DOHH2 (cell line): Measurements from ENCODE around the gene ATP8B3.

ENCODE experiments used
- H3F3A ChIP-seq: fragments of 200-600 bp; sonication (generic), shearing (Covaris generic); 2 replicates; pipeline ENCODE4 v1.6.0; 2016; ENCODE audit warnings: antibody characterized with exemption, mild to moderate bottlenecking; ENCODE audit not compliant: control insufficient read depth, insufficient read depth
- H3K27ac ChIP-seq: fragments of 200-600 bp; sonication (generic); 2 replicates; pipeline ENCODE4 v1.5.1; 2014; ENCODE audit warnings: low read depth, mild to moderate bottlenecking, low read length, moderate library complexity
- H3K27me3 ChIP-seq: fragments of 200-600 bp; sonication (generic); 2 replicates; pipeline ENCODE4 v1.6.1; 2014; ENCODE audit warnings: mild to moderate bottlenecking, low read length, mixed read lengths; ENCODE audit not compliant: control insufficient read depth
- H3K36me3 ChIP-seq: fragments of 200-600 bp; sonication (generic); 2 replicates; pipeline ENCODE4 v1.6.1; 2014; ENCODE audit warnings: mild to moderate bottlenecking, low read length, moderate library complexity, mixed read lengths; ENCODE audit not compliant: control insufficient read depth
- H3K4me1 ChIP-seq: fragments of 200-600 bp; sonication (generic); 2 replicates; pipeline ENCODE4 v1.6.1; 2014; ENCODE audit warnings: mild to moderate bottlenecking, low read length, mixed read lengths; ENCODE audit not compliant: control insufficient read depth
- H3K4me2 ChIP-seq: fragments of 200-600 bp; sonication (generic); 2 replicates; pipeline ENCODE4 v1.6.0; 2014; ENCODE audit warnings: mild to moderate bottlenecking, low read length, moderate library complexity
- H3K4me3 ChIP-seq: fragments of 200-600 bp; sonication (generic); 2 replicates; pipeline ENCODE4 v1.5.1; 2014; ENCODE audit warnings: mild to moderate bottlenecking, low read length, mixed read lengths
- H3K79me2 ChIP-seq: fragments of 200-600 bp; sonication (generic); 2 replicates; pipeline ENCODE4 v1.6.1; 2014; ENCODE audit warnings: mild to moderate bottlenecking, low read length, mixed read lengths; ENCODE audit not compliant: control insufficient read depth
- H3K9me2 ChIP-seq: fragments of 200-600 bp; sonication (generic); replicated peaks from 2 replicates; pipeline ENCODE4 v1.6.1; 2014; ENCODE audit warnings: mild to moderate bottlenecking, low read length, mixed read lengths; ENCODE audit not compliant: control insufficient read depth
- H3K9me3 ChIP-seq: fragments of 200-600 bp; sonication (generic); 2 replicates; pipeline ENCODE4 v1.6.1; 2014; ENCODE audit warnings: antibody characterized with exemption, low read length, mixed read lengths; ENCODE audit not compliant: control insufficient read depth, insufficient read depth
- H4K20me1 ChIP-seq: fragments of 200-600 bp; sonication (generic); 2 replicates; pipeline ENCODE4 v1.6.0; 2014; ENCODE audit warnings: low read depth, mild to moderate bottlenecking, antibody characterized with exemption, low read length, moderate library complexity; ENCODE audit not compliant: control insufficient read depth, insufficient read depth
- EZH2phosphoT487 ChIP-seq: fragments of 200-600 bp; sonication (generic); IDR thresholded peaks from 2 replicates; pipeline ENCODE4 v1.6.1; 2017; ENCODE audit warnings: borderline replicate concordance, mild to moderate bottlenecking, antibody characterized with exemption, low read length, moderate library complexity, mixed read lengths
- TF ChIP-seq, protein P1 (sequence below): fragments of 200-600 bp; sonication (generic); IDR thresholded peaks from one replicate; pipeline ENCODE4 v1.5.1; 2014; ENCODE audit warnings: antibody characterized with exemption, mild to moderate bottlenecking, low read depth, low read length; ENCODE audit not compliant: poor library complexity, severe bottlenecking

ATP8B3 gene

GRCh38 chr19:1786668-1787067, 25.4 kb downstream of the ATP8B3 start:
- Histone ChIP-seq H3F3A (no peaks in the 10 kb centered on the region), H4K20me1 (no peaks in the 10 kb centered on the region), H3K4me1 (no peaks in the 10 kb centered on the region), H3K4me2 (no peak overlapping the region), H3K4me3 (no peak overlapping the region), H3K36me3 (no peaks in the 10 kb centered on the region), H3K27me3 (0 out of 2 replicates have a peak, but pooled peaks cover 3% of the 10 kb centered on the region), H3K79me2 (no peaks in the 10 kb centered on the region), H3K27ac (no peak overlapping the region), H3K9me2 (no peaks in the 10 kb centered on the region), H3K9me3 (peaks cover 18% of the 10 kb centered on the region)
- TF ChIP-seq, protein P1, sequence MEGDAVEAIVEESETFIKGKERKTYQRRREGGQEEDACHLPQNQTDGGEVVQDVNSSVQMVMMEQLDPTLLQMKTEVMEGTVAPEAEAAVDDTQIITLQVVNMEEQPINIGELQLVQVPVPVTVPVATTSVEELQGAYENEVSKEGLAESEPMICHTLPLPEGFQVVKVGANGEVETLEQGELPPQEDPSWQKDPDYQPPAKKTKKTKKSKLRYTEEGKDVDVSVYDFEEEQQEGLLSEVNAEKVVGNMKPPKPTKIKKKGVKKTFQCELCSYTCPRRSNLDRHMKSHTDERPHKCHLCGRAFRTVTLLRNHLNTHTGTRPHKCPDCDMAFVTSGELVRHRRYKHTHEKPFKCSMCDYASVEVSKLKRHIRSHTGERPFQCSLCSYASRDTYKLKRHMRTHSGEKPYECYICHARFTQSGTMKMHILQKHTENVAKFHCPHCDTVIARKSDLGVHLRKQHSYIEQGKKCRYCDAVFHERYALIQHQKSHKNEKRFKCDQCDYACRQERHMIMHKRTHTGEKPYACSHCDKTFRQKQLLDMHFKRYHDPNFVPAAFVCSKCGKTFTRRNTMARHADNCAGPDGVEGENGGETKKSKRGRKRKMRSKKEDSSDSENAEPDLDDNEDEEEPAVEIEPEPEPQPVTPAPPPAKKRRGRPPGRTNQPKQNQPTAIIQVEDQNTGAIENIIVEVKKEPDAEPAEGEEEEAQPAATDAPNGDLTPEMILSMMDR, result no peak
- TF ChIP-seq EZH2phosphoT487, result no peak

DNA sequence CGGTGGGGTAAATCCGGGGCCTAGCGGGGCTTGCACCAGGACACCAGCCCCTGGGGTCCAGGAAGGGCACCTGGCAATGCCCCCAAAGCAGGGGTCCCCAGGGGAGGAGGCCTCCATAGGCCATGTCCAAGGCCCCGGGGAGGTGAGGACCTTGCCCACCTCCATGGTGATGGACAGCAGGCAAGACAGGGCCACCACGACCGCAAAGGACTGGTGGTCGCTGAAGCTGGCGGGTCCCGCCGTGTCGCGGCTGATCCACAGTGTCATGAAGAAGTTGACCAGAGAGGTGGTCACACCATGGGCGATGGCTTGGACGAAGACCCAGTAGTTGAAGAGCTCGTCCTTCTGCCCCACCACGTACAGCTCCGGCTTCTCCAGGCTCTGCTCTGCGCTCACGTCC, 26.8 kb downstream of the ATP8B3 start:
- no peak for TF ChIP-seq EZH2phosphoT487
- TF ChIP-seq, protein P1, result no peak
- no peaks in the 10 kb centered on the region for H4K20me1 ChIP-seq
- H3K9me3 ChIP-seq, result peaks cover 20% of the 10 kb centered on the region
- H3K4me3 ChIP-seq, result no peak overlapping the region
- no peaks in the 10 kb centered on the region for H3K4me1 ChIP-seq
- H3F3A ChIP-seq, result no peaks in the 10 kb centered on the region
- H3K4me2 ChIP-seq, result no peak overlapping the region
- no peaks in the 10 kb centered on the region for H3K9me2 ChIP-seq
- H3K27me3 ChIP-seq, result 0 out of 2 replicates have a peak, but pooled peaks cover 3% of the 10 kb centered on the region
- no peak overlapping the region for H3K27ac ChIP-seq
- H3K79me2 ChIP-seq, result no peaks in the 10 kb centered on the region
- no peaks in the 10 kb centered on the region for H3K36me3 ChIP-seq

DNA sequence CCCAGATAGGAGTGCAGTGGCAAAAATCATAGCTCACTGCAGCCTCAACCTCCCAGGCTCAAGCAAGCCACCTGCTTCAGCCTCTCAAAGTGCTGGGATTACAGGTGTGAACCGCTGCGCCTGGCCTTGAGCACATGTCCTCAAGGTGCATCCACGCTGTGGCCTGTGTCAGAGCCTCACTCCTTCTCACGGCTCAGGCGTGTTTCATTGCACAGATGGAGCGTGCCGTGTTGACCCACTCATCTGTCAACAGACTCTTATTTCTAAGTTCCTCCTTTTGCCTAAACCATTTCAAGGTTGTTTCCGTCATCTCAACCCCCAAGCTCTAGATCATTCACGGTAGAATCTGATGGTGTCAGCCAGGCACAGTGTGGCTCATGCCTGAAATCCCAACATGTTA, 28.2 kb downstream of the ATP8B3 start:
- H3K4me2 ChIP-seq, result no peak overlapping the region
- TF ChIP-seq, protein P1, result no peak
- TF ChIP-seq EZH2phosphoT487, result no peak

DNA sequence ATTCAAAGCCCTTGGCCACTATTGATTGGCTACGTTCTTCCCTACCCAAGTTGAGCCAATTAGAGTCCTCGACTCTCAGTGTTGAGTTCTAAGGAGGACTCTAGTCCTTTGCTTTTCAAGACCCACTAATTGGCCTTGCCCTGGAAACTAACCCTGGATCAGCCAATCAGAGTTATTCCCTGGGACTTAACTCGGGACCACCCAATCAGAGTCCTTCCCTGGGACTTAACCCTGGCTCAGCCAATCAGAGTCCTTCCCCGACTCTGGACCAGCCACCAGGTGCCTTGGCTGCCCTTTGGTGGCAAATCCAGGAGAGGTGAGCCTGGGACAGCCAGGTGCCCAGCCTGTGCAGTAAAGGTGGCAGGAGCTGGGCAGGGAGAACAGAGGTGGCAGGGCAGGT, 28.7 kb downstream of the ATP8B3 start:
- no peaks in the 10 kb centered on the region for H3K4me1 ChIP-seq
- H3K36me3 ChIP-seq, result no peaks in the 10 kb centered on the region
- H3K4me2 ChIP-seq, result no peak overlapping the region
- 0 out of 2 replicates have a peak, but pooled peaks cover 3% of the 10 kb centered on the region for H3K27me3 ChIP-seq
- H3F3A ChIP-seq, result no peaks in the 10 kb centered on the region
- H3K79me2 ChIP-seq, result no peaks in the 10 kb centered on the region
- peaks cover 20% of the 10 kb centered on the region for H3K9me3 ChIP-seq
- TF ChIP-seq EZH2phosphoT487, result no peak
- TF ChIP-seq, protein P1, result no peak
- no peak overlapping the region for H3K27ac ChIP-seq
- no peaks in the 10 kb centered on the region for H3K9me2 ChIP-seq
- H3K4me3 ChIP-seq, result no peak overlapping the region
- no peaks in the 10 kb centered on the region for H4K20me1 ChIP-seq

More for the DNA sequence above, 28.2 kb downstream of the ATP8B3 start:
- Histone ChIP-seq H3K79me2 (no peaks in the 10 kb centered on the region), H3K27me3 (0 out of 2 replicates have a peak, but pooled peaks cover 3% of the 10 kb centered on the region), H3K4me3 (no peak overlapping the region), H3K9me2 (no peaks in the 10 kb centered on the region), H3F3A (no peaks in the 10 kb centered on the region), H3K9me3 (peaks cover 20% of the 10 kb centered on the region), H3K36me3 (no peaks in the 10 kb centered on the region), H3K4me1 (no peaks in the 10 kb centered on the region), H3K27ac (no peak overlapping the region), H4K20me1 (no peaks in the 10 kb centered on the region)
